Stimulated activated naive CD4-positive, alpha-beta T cell treated with Interleukin-2 at 50 U/mL for 16 hours (primary cell): ENCODE results near the gene CCDC15.

Source experiments
- DNase-seq: peaks from one replicate; lab custom pipeline; 2025; lab: John Stamatoyannopoulos, UW

The CCDC15 gene

DNA sequence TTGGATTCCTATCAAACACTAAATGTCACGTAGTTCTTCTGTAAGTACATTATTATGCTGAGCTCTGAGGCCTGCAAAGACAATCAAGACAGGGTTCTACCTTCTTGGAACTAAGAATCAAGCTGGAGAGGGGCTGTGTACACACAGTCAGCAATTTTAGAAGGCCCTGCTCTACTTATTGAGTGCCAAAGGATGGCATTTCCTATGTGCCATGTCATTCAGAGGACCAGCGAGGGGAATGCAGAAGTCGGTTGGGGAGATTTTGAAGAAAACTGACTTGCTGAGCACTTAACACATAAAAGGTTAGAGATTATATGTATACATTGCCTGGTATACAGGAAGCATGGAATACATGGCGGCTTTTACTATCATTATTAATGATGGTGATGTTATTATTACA, 114.4 kb downstream of the CCDC15 start:
- no peak for DNase-seq

- no peak for DNase-seq
These were observed 115.0 kb downstream of the CCDC15 start for GRCh38 chr11:125069008-125069407.

GRCh38 chr11:125069796-125070195, 115.8 kb downstream of the CCDC15 start:
- no peak for DNase-seq

DNA sequence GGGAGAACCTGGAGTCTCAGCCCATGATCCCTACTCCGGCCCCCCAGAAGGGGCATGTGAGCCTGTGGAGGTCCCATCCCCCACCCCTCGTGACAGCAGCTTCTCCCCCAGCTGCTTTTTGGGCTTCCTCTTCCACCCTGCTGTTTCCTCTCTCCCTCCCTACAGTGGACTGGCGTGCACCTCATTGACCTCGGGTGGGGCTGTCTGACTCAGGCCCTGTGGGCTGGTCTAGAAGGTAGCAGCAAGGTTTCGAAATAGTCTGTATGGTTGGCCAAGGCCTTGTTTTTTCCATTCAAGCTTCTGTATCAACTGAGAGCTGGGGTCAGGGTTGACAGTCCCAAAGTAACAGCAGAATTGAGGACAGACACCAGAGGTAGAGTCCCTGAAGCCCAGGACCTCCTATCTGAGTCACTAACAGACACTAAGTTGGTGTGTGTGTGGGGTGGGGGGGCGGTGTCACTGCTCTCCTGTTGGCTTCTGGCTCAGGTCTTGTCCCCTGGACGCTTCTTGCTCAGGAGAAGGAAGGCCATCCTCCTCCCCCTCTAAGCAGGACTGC, 116.8 kb downstream of the CCDC15 start:
- no peak for DNase-seq

- DNase-seq = no peak
These were observed 117.4 kb downstream of the CCDC15 start for GRCh38 chr11:125071435-125071834.

DNA sequence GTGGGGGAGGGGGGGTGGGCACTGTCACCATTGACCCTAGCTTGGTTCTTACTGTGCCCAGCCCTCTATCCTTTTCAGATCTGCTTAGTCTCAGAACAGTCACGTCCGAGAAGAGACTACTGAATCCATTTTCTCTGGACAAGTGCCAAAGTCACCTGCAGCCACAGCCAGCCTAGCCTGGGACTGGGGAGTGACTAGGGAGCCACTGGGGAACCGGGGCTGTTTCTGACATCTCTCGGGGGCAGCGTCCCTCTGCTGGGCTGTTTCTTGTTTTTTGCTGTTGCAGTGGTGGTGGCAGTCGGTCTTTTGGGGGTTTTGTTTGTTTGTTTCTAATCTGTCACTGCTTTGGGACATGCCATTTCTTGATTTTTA, 117.8 kb downstream of the CCDC15 start:
- no peak for DNase-seq

DNA sequence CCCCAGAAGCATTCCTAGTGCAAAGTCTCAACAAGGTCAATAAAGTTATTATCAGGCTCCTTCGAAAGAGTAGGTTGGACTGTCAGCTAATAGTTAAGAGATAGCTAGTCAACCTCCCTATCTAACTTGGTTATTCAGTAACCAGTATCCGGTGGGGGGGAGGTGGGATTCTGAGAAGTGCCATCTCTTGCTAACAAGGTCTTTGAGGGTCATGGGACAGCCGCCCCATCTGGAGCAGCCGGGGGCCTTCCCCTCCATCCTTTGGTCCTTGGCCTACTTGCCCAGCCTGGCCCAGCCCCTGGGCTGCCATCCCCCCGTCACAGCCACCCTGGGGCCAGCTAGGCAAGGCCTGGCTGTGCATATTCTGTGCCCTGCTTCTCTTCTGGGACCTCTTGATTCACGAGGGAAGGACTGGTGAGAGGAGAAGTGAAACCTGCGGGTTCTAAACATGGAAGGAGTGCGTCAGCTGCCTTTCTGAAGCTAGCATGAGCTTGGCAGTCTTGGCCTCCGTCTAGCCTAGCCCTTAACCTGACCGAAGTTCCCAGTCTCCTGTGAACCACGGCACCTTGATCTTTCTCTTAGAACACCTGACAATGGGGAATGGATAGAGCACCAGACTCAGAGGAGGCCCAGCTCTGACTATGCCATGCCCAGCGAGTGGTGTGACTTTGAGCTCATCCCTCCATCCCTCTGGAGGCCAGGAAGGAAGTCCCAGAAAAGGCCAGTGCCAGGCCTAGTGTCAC, 118.4 kb downstream of the CCDC15 start:
- DNase-seq = no peak

- no peak for DNase-seq
These were observed 119.1 kb downstream of the CCDC15 start for GRCh38 chr11:125072961-125073590.

- no peak for DNase-seq
These were observed 119.8 kb downstream of the CCDC15 start for GRCh38 chr11:125073616-125074483.

DNA sequence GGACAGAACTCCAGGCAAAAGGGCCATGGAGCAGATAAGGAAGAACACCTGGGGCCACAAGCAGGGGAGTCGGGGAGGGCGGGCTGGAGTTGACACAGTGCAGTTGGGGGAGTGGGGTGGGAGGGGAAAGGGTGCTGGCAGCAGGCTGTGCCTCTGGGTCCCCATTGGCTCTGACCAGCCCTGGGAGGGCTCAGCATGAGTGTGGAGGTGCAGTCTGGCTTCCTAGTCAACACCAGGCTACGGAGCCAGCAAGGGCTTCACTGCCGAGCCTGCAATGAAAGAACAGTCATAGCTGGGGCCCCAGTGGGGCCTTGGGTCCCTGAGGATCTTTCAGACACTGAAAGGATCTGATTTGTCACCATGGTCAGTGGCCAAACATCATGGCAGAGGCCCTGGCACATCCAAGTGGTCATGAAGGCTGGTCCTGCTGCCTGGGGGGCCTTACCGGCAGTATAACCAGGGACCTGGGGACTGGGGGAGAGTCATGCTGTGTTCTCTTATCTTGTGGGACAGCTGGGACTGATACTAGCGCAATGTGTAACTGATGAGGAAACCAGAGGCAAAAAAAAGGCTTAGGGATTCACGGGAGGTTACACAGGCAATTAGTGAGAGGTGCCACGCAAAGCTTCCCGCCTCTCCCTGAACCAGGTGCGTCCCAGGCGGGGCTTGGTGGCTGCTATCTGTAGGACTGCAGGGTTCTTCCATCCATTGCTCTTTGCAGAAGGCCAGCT, 120.7 kb downstream of the CCDC15 start:
- no peak for DNase-seq

- no peak for DNase-seq
These were observed 121.2 kb downstream of the CCDC15 start for GRCh38 chr11:125075242-125075625.

- DNase-seq = no peak
These were observed 121.9 kb downstream of the CCDC15 start for GRCh38 chr11:125075900-125076317.

DNA sequence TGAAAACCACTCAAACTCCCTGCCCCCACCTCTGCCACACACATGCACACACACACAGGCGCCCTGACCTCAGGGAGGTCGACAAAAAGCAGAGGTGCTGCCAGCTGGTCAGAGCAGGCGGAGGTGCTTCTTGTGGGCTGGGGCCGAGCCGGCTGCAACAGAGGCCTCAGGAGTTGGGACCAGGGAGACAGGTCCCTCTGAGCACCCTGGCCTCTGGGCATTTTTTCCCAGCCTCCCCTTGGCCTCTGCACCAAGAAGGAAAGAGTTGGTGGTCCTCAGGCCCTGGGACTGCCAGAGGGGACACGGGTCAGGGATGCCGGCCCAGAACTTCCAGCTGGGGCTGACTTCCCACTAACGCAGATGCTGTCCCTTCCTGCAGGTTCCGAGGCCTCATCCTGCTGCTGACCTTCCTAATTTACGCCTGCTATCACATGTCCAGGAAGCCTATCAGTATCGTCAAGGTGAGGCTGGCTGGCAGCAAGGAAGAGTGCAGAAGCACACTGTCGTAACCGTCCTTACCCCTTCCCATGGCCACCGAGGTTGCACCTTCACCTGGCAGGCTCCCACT, 122.5 kb downstream of the CCDC15 start:
- no peak for DNase-seq

GRCh38 chr11:125078016-125078415, 124.0 kb downstream of the CCDC15 start:
- DNase-seq = no peak

GRCh38 chr11:125078516-125079140, 124.6 kb downstream of the CCDC15 start:
- no peak for DNase-seq

DNA sequence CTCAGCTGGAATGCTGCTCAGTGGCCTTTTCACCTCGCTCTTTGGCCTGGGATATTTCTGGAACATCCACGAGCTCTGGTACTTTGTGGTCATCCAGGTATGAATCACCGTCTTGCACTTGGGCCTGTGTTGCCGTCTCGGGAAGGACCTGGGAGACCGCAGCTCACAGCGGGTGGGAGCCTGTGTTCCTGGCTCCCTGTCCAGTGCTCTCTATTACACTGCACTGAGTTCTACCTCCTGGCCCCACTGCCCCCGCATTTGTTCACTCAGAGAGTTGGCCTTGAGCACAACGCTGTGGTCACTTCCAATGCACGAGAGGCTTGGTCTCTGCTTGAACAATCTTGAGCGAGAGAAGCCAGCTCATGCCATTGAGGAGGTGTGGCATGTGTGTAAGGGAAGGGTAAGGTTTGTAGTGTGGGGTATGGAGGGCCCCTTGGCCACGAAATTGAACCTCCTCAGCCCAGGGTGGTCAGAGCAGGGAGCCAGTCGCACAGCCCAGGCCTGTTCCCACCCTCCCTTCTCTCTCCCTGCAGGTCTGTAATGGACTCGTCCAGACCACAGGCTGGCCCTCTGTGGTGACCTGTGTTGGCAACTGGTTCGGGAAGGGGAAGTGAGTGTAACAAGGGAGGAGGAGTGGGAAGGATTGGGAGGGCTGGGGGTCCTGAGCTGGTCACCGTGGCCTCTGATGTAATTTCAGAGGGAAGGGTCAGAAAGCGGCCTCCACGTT, 125.3 kb downstream of the CCDC15 start:
- DNase-seq = no peak

- DNase-seq = no peak
These were observed 126.0 kb downstream of the CCDC15 start for GRCh38 chr11:125079878-125080530.

DNA sequence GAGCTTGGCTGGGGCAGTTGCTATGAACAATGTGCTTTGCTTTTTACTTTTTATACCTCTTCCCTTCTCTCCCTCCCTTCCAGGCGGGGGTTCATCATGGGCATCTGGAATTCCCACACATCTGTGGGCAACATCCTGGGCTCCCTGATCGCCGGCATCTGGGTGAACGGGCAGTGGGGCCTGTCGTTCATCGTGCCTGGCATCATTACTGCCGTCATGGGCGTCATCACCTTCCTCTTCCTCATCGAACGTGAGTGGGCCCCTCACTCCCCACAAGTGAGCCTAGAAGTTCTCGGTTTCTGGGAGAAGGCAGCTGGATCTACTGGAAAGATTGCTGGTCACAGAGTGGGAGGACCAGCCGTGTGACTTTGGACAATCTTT, 126.5 kb downstream of the CCDC15 start:
- no peak for DNase-seq

GRCh38 chr11:125081098-125081798, 127.2 kb downstream of the CCDC15 start:
- DNase-seq = no peak
